ENCODE data around the gene ANKMY2. TPM values are rescaled to one million over a fixed set of nuclear protein-coding genes. Genes with fewer than 3 reads are reported as not detected.
A peak's percentile ranks its signal among the peaks of the same experiment; 100 is the strongest.

Gene ANKMY2
- total and polyA plus RNA-seq, 12 donors: 5.4 to 45.3 (median 15.8) TPM

GRCh38 chr7:16651396-16652239 is 6.1 kb upstream of the ANKMY2 start:
- peaks cover 10 to 35% of the 10 kb centered on the region in 2 donors for H3K4me1 ChIP-seq (replicated peaks in 1 of 2)
- no peaks in the 10 kb centered on the region for H3K27me3 ChIP-seq
- H3K9me3 ChIP-seq (replicated peaks in 1 of 3): no peaks in the 10 kb centered on the region
- peak overlapping the region in 3 of 5 donors; percentile 19 to 36 (median 29) for H3K27ac ChIP-seq
- H3K4me3 ChIP-seq: no peak overlapping the region
- intact Hi-C loops (cut with DNase I): no loop called here
- TF ChIP-seq CTCF (IDR thresholded peaks at IDR 0.05) (no peak), POLR2A (IDR thresholded peaks at IDR 0.05) (no peak)
- DNase-seq: peak in 4 of 7 donors; percentile 13 to 46 (median 23)
- 52 to 63% (median 57%) methylated on average over 9 of the region's 9 CpGs for WGBS, 4 donors
- H3K36me3 ChIP-seq (replicated peaks in 1 of 2): no peaks in the 10 kb centered on the region

DNA sequence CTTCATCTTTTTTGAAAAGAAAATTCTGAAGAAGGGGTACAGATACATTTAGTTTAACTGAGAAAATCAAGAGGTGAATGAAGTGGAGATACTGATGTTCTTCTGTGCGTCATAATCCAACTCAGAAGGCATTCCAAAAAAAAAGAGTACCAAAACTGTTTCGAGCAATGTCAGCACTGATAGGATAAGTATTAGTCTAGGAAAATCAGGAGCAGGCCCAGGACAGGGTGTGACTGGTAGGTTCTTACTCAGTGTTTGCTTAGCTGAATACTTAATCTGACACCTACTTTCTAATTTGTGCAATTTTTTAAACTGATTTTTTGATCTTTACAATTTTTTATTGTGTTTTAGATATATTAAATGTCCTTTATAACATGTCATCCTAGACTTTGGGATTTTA is 4.7 kb upstream of the ANKMY2 start:
- H3K9me3 ChIP-seq (replicated peaks in 1 of 3): no peaks in the 10 kb centered on the region
- H3K4me1 ChIP-seq (replicated peaks in 1 of 2): peaks cover 10 to 35% of the 10 kb centered on the region in 2 donors
- WGBS, 4 donors: 93 to 99% (median 96%) methylated on average over 2 of the region's 2 CpGs
- no peak overlapping the region for H3K4me3 ChIP-seq
- H3K27ac ChIP-seq: no peak overlapping the region
- H3K36me3 ChIP-seq (replicated peaks in 1 of 2): no peaks in the 10 kb centered on the region
- no peaks in the 10 kb centered on the region for H3K27me3 ChIP-seq
- TF ChIP-seq CTCF (IDR thresholded peaks at IDR 0.05) (no peak), POLR2A (IDR thresholded peaks at IDR 0.05) (no peak)
- intact Hi-C loops (cut with DNase I): no loop called here
- no peak for DNase-seq

- Histone ChIP-seq H3K9me3 (replicated peaks in 1 of 3) (no peaks in the 10 kb centered on the region), H3K36me3 (replicated peaks in 1 of 2) (no peaks in the 10 kb centered on the region), H3K27ac (no peak overlapping the region), H3K4me1 (replicated peaks in 1 of 2) (peaks cover 10 to 39% of the 10 kb centered on the region in 2 donors), H3K4me3 (no peak overlapping the region), H3K27me3 (no peaks in the 10 kb centered on the region)
- intact Hi-C loops (cut with DNase I): no loop called here
- 89 to 100% (median 95%) methylated on average over 1 of the region's 1 CpG for WGBS, 4 donors
- TF ChIP-seq CTCF (IDR thresholded peaks at IDR 0.05) (no peak), POLR2A (IDR thresholded peaks at IDR 0.05) (no peak)
- DNase-seq: no peak
Observed at GRCh38 chr7:16649196-16649595, 3.6 kb upstream of the ANKMY2 start.

- Histone ChIP-seq H3K27me3 (no peaks in the 10 kb centered on the region), H3K4me1 (replicated peaks in 1 of 2) (peaks cover 10 to 45% of the 10 kb centered on the region in 2 donors), H3K9me3 (replicated peaks in 1 of 3) (no peaks in the 10 kb centered on the region), H3K27ac (no peak overlapping the region), H3K36me3 (replicated peaks in 1 of 2) (no peaks in the 10 kb centered on the region), H3K4me3 (no peak overlapping the region)
- TF ChIP-seq POLR2A (IDR thresholded peaks at IDR 0.05): no peak
- no peak for TF ChIP-seq CTCF (IDR thresholded peaks at IDR 0.05)
- WGBS, 4 donors: 66 to 77% (median 73%) methylated on average over 1 of the region's 1 CpG
- intact Hi-C loops (cut with DNase I): no loop called here
- no peak for DNase-seq
Observed at GRCh38 chr7:16648551-16648950, 3.0 kb upstream of the ANKMY2 start.
